CD4-positive, alpha-beta T cell treated with Interleukin-6 at 100 ng/mL for 8 hours (primary cell): Measurements from ENCODE around the gene BHLHE41.
A peak's percentile ranks its signal among the peaks of the same experiment; 100 is the strongest.

Source experiments
- DNase-seq: peaks from one replicate; pipeline ENCODE4 v3.0.0-alpha.2; 2020; ENCODE audit warnings: mixed read lengths, low spot score

BHLHE41 gene

GRCh38 chr12:26113853-26114719, 10.8 kb downstream of the BHLHE41 start:
- peak; percentile 76 for DNase-seq

- no peak for DNase-seq
These were observed 11.6 kb downstream of the BHLHE41 start for GRCh38 chr12:26113181-26113654.

- no peak for DNase-seq
These were observed 12.1 kb downstream of the BHLHE41 start for GRCh38 chr12:26112703-26113147.

- no peak for DNase-seq
These were observed 12.6 kb downstream of the BHLHE41 start for GRCh38 chr12:26112232-26112631.

- no peak for DNase-seq
These were observed 15.4 kb downstream of the BHLHE41 start for GRCh38 chr12:26109343-26109881.

GRCh38 chr12:26108915-26109314, 15.9 kb downstream of the BHLHE41 start:
- DNase-seq, result no peak

- DNase-seq, result no peak
These were observed 18.5 kb downstream of the BHLHE41 start for GRCh38 chr12:26106347-26106746.

GRCh38 chr12:26102953-26103352, 21.9 kb downstream of the BHLHE41 start:
- DNase-seq, result no peak

GRCh38 chr12:26101763-26102162, 23.1 kb downstream of the BHLHE41 start:
- no peak for DNase-seq

- DNase-seq, result no peak
These were observed 23.5 kb downstream of the BHLHE41 start for GRCh38 chr12:26101350-26101734.

- DNase-seq, result no peak
These were observed 24.0 kb downstream of the BHLHE41 start for GRCh38 chr12:26100666-26101349.

- peak; percentile 57 for DNase-seq
These were observed 27.6 kb downstream of the BHLHE41 start for GRCh38 chr12:26097046-26097878.

- no peak for DNase-seq
These were observed 28.8 kb downstream of the BHLHE41 start for GRCh38 chr12:26096036-26096435.

- DNase-seq, result no peak
These were observed 29.7 kb downstream of the BHLHE41 start for GRCh38 chr12:26095186-26095585.

- no peak for DNase-seq
These were observed 32.3 kb downstream of the BHLHE41 start for GRCh38 chr12:26092346-26093105.

- no peak for DNase-seq
These were observed 33.0 kb downstream of the BHLHE41 start for GRCh38 chr12:26091822-26092221.

GRCh38 chr12:26090836-26091510, 33.9 kb downstream of the BHLHE41 start:
- no peak for DNase-seq

- no peak for DNase-seq
These were observed 35.8 kb downstream of the BHLHE41 start for GRCh38 chr12:26088998-26089397.

GRCh38 chr12:26086936-26087335, 37.9 kb downstream of the BHLHE41 start:
- no peak for DNase-seq

- no peak for DNase-seq
These were observed 43.9 kb downstream of the BHLHE41 start for GRCh38 chr12:26080911-26081310.
